GM18511 (cell line): ENCODE data around the gene CFC1B.
A peak's percentile ranks its signal among the peaks of the same experiment; 100 is the strongest.
"Not testable (repeated sequence)": the region's sequence is repeated elsewhere in the genome, so short reads cannot be mapped to it uniquely, and the experiment has no call there.

Experiments used
- ATAC-seq: cut with Tn5 transposase; IDR thresholded peaks from one replicate; pipeline ENCODE4 v1.9.1; 2021; ENCODE audit warnings: mild to moderate bottlenecking, moderate library complexity; ENCODE audit not compliant: unreplicated experiment

Gene CFC1B

GRCh38 chr2:130520992-130521391 is at the start of gene CFC1B:
TSS of gene CFC1B (plus strand) at chr2:130521222. CDS start at chr2:130521485, 263 bp downstream.
- not testable (repeated sequence) for ATAC-seq

GRCh38 chr2:130491073-130491472 is 29.9 kb upstream of the CFC1B start:
- not testable (repeated sequence) for ATAC-seq

GRCh38 chr2:130509228-130509627 is 11.8 kb upstream of the CFC1B start, which contains the start of gene POTEI:
TSS of gene POTEI (minus strand) at chr2:130509328. CDS start at chr2:130509235, 93 bp downstream.
- not testable (repeated sequence) for ATAC-seq

GRCh38 chr2:130510807-130511746 is 9.9 kb upstream of the CFC1B start:
- not testable (repeated sequence) for ATAC-seq

GRCh38 chr2:130511747-130512451 is 9.1 kb upstream of the CFC1B start:
- ATAC-seq: not testable (repeated sequence)

GRCh38 chr2:130518516-130519106 is 2.4 kb upstream of the CFC1B start:
- ATAC-seq: not testable (repeated sequence)

GRCh38 chr2:130522390-130522789 is 1.4 kb downstream of the CFC1B start:
- ATAC-seq: not testable (repeated sequence)

- not testable (repeated sequence) for ATAC-seq
Measured at GRCh38 chr2:130527365-130527967, 6.4 kb downstream of the CFC1B start.

GRCh38 chr2:130529545-130529944 is 8.5 kb downstream of the CFC1B start:
- ATAC-seq: not testable (repeated sequence)

GRCh38 chr2:130530212-130530611 is 9.2 kb downstream of the CFC1B start:
- not testable (repeated sequence) for ATAC-seq

- peak; percentile 90 for ATAC-seq
Measured at GRCh38 chr2:130531225-130531624, 10.2 kb downstream of the CFC1B start.

GRCh38 chr2:130531672-130532071 is 10.7 kb downstream of the CFC1B start:
- ATAC-seq: peak; percentile 24

GRCh38 chr2:130536654-130537053 is 15.6 kb downstream of the CFC1B start:
- ATAC-seq: not testable (repeated sequence)

- ATAC-seq: not testable (repeated sequence)
Measured at GRCh38 chr2:130538271-130538670, 17.2 kb downstream of the CFC1B start.

- not testable (repeated sequence) for ATAC-seq
Measured at GRCh38 chr2:130542789-130543188, 21.8 kb downstream of the CFC1B start.

- not testable (repeated sequence) for ATAC-seq
Measured at GRCh38 chr2:130543785-130544528, 22.9 kb downstream of the CFC1B start.

GRCh38 chr2:130544978-130545377 is 24.0 kb downstream of the CFC1B start:
- not testable (repeated sequence) for ATAC-seq

GRCh38 chr2:130548418-130548817 is 27.4 kb downstream of the CFC1B start:
- ATAC-seq: not testable (repeated sequence)

- not testable (repeated sequence) for ATAC-seq
Measured at GRCh38 chr2:130549475-130549874, 28.5 kb downstream of the CFC1B start.

- ATAC-seq: not testable (repeated sequence)
Measured at GRCh38 chr2:130554178-130554577, 33.2 kb downstream of the CFC1B start.
